WI38 (cell line): ENCODE results near the gene SLAMF6.

Experiments used
- H3K4me3 ChIP-seq: 2 replicates; pipeline ENCODE4 v1.5.1; 2011; ENCODE audit warnings: low read depth, mild to moderate bottlenecking, control low read depth, low read length
- TF ChIP-seq, protein P1 (sequence below): IDR thresholded peaks from 2 replicates; pipeline ENCODE4 v1.5.1; 2012; ENCODE audit warnings: low read depth, mild to moderate bottlenecking, control low read depth, low read length

The SLAMF6 gene

DNA sequence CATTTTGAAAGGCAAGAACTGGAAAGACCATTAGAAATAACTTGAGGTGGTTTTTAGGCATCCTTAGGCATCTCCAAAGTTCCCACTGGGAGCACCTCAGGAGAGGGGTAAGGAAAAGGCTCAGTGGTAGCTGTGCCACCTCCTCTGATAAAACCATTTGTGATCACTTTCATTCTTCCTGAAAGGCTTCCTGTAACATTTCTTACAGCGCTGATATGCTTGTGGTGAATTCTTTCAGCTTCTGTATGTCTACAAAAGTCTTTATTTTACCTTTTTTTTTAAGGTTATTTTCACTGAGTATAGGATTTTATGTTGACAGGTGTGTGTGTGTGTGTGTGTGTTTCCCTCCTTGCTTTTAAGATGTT is 67.9 kb downstream of the SLAMF6 start:
- no peak overlapping the region for H3K4me3 ChIP-seq
- TF ChIP-seq, protein P1, sequence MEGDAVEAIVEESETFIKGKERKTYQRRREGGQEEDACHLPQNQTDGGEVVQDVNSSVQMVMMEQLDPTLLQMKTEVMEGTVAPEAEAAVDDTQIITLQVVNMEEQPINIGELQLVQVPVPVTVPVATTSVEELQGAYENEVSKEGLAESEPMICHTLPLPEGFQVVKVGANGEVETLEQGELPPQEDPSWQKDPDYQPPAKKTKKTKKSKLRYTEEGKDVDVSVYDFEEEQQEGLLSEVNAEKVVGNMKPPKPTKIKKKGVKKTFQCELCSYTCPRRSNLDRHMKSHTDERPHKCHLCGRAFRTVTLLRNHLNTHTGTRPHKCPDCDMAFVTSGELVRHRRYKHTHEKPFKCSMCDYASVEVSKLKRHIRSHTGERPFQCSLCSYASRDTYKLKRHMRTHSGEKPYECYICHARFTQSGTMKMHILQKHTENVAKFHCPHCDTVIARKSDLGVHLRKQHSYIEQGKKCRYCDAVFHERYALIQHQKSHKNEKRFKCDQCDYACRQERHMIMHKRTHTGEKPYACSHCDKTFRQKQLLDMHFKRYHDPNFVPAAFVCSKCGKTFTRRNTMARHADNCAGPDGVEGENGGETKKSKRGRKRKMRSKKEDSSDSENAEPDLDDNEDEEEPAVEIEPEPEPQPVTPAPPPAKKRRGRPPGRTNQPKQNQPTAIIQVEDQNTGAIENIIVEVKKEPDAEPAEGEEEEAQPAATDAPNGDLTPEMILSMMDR, result no peak

DNA sequence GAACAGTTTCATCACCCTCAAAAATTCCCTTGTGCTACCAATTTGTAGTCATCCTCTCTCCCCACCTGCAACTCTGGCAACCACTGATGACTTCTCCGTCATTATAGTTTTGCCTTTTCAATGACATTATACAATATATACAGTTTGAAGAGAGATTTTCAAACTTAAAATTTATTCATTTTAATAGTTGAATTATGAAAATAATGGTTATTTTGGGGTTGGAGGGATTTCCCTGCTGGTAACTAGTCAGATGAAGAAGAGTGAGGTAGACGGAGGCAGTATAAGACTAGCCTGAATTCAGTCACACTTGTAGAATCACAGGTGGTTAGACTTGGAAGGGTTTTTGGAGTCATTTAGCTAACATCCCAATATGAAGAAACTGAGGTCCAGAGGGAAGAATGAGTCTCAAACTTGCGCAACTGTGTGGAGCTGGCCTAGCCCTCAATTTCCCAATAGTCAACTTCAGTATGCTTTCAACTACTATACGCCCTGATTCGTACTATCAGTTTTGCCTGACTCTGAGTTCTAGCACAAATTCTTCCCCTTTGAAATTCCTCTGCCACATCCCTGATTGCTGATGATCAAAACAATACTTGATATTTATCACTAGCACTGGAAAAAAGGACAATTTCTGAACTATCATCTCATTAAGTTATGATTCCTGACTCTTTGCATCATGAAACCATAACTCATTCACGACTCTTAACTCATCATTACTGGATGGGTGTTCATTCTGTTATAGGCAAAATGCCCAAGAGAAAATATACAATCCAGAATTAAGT is 68.5 kb downstream of the SLAMF6 start:
- no peak overlapping the region for H3K4me3 ChIP-seq
- TF ChIP-seq, protein P1, result no peak

DNA sequence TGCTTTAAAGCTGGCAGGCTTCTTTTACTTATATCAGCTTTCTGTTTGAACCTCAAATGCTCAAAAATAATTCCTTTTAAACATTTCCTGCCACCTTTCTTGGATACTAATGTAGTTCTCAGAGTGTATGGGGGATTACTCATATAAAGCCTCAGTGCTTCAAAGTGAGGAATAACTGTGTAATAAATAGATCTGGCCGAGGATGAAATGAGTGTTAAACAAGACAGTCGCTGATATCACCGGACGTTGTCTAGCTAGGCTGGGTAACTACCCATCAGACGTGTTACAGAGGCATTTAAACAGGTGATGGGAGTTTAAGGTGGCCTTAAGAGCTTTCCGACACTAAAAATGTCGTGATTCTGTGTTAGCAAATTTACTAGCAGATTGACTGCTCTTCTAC is 69.6 kb downstream of the SLAMF6 start:
- H3K4me3 ChIP-seq, result no peak overlapping the region
- TF ChIP-seq, protein P1, result no peak

DNA sequence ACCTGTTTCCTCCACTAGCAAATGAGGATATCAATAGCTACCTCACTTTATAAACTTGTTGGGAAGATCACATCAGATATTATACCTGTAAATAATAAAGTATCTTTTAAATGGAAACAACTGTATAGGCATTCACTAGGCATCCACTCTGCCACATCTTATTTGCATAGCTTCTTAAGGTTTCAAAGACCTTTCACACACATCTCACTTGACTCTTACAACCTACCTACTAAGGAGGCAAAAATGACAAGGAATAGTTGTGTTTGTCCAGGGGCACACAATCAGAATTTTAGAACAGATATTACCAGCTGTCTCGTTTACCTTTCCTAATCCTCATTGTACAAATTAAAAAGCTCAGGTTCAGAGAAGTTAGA is 71.2 kb downstream of the SLAMF6 start:
- no peak overlapping the region for H3K4me3 ChIP-seq
- TF ChIP-seq, protein P1, result no peak

DNA sequence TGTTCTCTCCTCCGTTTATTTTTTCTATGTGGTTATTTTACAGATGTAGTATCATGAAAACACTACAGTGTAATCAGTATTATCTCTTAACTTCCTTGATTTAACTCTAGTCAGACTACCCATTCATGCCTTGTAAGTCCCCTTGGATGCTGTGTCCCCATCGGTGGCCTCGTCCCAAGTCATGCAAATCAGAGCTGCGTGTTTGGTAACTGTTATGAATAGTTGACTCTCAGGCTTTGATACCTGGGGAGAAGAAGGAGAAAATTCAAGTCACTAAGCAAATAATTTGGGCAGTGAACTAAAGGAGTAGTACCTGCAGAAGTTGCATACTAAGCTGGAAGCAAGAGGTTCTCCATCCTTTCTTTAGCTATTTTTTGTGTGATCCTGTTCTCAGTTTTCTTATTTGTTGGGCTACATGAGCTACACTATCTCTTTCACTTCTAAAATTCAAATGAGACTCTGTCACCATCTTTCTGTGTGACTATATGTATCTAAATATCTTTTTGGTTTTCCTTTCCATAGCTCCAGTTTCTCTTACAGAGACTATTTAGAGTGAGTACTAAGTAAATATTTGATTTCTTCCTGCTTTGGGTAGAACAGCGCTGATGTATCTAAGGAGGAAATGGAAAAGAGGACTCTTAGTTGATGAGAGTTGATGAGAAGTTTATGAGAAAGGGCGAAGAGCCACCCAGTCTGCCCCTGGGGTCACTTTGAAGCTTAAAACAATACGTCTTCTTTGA is 71.8 kb downstream of the SLAMF6 start:
- H3K4me3 ChIP-seq, result no peak overlapping the region
- TF ChIP-seq, protein P1, result no peak

DNA sequence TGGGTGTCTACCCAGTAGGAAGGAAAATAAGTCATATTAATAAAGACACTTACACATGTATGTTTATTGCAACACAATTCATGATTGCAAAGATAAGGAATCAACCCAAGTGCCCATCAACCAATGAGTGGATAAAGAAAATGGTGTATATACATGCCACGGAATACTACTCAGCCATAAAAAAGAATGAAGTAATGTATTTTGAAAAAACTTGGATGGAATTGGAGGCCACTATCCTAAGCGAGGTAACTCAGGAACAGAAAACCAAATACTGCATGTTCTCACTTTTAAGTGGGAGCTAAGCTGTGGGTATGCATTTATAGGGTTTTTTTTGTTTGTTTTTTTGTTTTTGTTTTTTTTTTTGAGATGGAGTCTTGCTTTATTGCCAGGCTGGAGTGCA is 73.6 kb downstream of the SLAMF6 start:
- TF ChIP-seq, protein P1, result no peak
- no peak overlapping the region for H3K4me3 ChIP-seq

DNA sequence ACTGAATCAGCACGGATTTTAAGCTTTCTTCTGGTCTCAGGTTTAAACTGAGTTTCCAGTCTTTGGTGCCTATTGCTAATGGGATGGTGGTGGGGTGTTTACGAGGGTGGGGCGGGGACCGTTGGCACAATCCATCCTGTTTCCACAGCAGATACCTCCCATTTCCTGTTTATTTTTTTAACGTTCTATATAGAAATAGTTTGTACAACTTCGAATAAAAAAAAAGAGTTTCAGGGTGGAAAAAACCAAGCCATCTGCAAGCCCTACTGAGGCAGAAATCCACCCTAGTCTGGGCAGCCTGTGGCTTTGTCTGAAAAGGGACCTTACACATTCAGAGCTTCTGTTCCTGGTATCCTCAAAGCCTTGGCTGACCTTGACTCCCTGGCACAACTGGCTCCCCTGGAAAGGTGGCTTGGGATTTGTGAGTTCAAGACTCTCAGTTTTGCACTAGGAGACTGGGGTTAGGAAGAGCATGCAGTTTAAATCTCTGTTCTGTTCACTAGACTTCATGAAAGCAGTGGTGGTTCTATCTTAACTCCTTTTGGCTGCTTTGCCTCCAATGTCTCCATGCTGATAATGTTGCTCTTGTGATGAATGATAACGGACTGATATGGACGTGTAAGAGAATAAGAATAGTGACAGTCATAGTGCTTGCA is 76.0 kb downstream of the SLAMF6 start:
- TF ChIP-seq, protein P1, result no peak
- H3K4me3 ChIP-seq, result no peak overlapping the region
